Endothelial cell of umbilical vein (primary cell): Measurements from ENCODE around the gene VMP1. TPM values are rescaled to one million over a fixed set of nuclear protein-coding genes. Genes with fewer than 3 reads are reported as not detected.
"Not testable (repeated sequence)": the region's sequence is repeated elsewhere in the genome, so short reads cannot be mapped to it uniquely, and the experiment has no call there.

ENCODE experiments used
- BruUV-seq: library from RNA; stranded (reverse); fragments of 400-500 nt; replicated peaks from 2 replicates; lab custom pipeline; 2021; lab: Mats Ljungman, UMichigan
- CTCF ChIA-PET: fragments of 300-600, 350-600 bp; sonication (Branson Sonifier 250); formaldehyde crosslinking; loops from one replicate; lab custom pipeline; 2021; ENCODE audit warnings: antibody characterized with exemption, inconsistent platforms; lab: Charles Lee
- POLR2A ChIA-PET: fragments of 300-600, 350-600 bp; sonication (Branson Sonifier 250); formaldehyde crosslinking; loops from one replicate; lab custom pipeline; 2021; ENCODE audit warnings: antibody characterized with exemption, inconsistent platforms; lab: Charles Lee
- DNase-seq: peaks from one replicate; pipeline ENCODE4 v3.0.0-alpha.2; 2011; ENCODE audit warnings: low read depth, low spot score
- FAIRE-seq: peaks from 2 replicates; lab custom pipeline; 2011; peaks lifted over from hg19 to GRCh38; lab: Jason Lieb, UNC
- H2AFZ ChIP-seq: 2 replicates; pipeline ENCODE4 v1.6.0; 2012; ENCODE audit warnings: low read depth, low read length, control low read depth, inconsistent platforms
- H3K27ac ChIP-seq: 2 replicates; pipeline ENCODE4 v1.5.1; 2011; ENCODE audit warnings: low read depth, mild to moderate bottlenecking, control low read depth, low read length, moderate library complexity; ENCODE audit not compliant: insufficient read depth
- H3K27me3 ChIP-seq, 2 experiments: 2 replicates each; pipeline versions ENCODE4 v1.6.0 to v1.6.1; 2011; ENCODE audit warnings: low read length in 2 of 2, mixed read lengths in 1 of 2; ENCODE audit not compliant: control insufficient read depth in 2 of 2, insufficient read depth in 2 of 2
- H3K36me3 ChIP-seq, 2 experiments: 2 replicates in 1 of 2; 3 replicates in 1 of 2; pipeline ENCODE4 v1.5.1; 2011; ENCODE audit warnings: low read length in 2 of 2, mild to moderate bottlenecking in 1 of 2, moderate library complexity in 1 of 2; ENCODE audit not compliant: control insufficient read depth in 2 of 2, insufficient read depth in 2 of 2; ENCODE audit errors: extremely low read depth in 1 of 2
- H3K4me1 ChIP-seq: 3 replicates; pipeline ENCODE4 v1.5.1; 2011; ENCODE audit warnings: mild to moderate bottlenecking, low read length; ENCODE audit not compliant: control insufficient read depth, insufficient read depth; ENCODE audit errors: extremely low read depth
- H3K4me2 ChIP-seq: 2 replicates; pipeline ENCODE4 v1.6.1; 2011; ENCODE audit warnings: low read length, control low read depth, mixed read lengths; ENCODE audit not compliant: insufficient read depth
- H3K4me3 ChIP-seq, 3 experiments: fragments of 200-600 bp in 1 of 3; sonication (generic), shearing (Covaris generic) in 1 of 3; replicated peaks in 1 of 3; 2 replicates each; pipeline ENCODE4 v1.5.1; 2011 to 2016; ENCODE audit warnings: control low read depth in 3 of 3, low read length in 3 of 3, mild to moderate bottlenecking in 2 of 3, inconsistent platforms in 1 of 3, low read depth in 1 of 3, moderate library complexity in 1 of 3; ENCODE audit not compliant: insufficient read depth in 1 of 3
- H3K79me2 ChIP-seq: 2 replicates; pipeline ENCODE4 v1.6.0; 2012; ENCODE audit warnings: low read length, inconsistent platforms; ENCODE audit not compliant: control insufficient read depth, insufficient read depth
- H3K9ac ChIP-seq: replicated peaks from 2 replicates; pipeline ENCODE3; 2011; ENCODE audit warnings: low read length, control low read depth; ENCODE audit not compliant: insufficient read depth; ENCODE audit errors: extremely low read depth
- H3K9me1 ChIP-seq: replicated peaks from 3 replicates; pipeline ENCODE4 v1.6.0; 2011; ENCODE audit warnings: mild to moderate bottlenecking, low read length; ENCODE audit not compliant: control insufficient read depth, insufficient read depth; ENCODE audit errors: extremely low read depth
- H3K9me3 ChIP-seq: replicated peaks from 2 replicates; pipeline ENCODE4 v1.5.1; 2012; ENCODE audit warnings: low read length, inconsistent platforms; ENCODE audit not compliant: control insufficient read depth, insufficient read depth
- H4K20me1 ChIP-seq: replicated peaks from 2 replicates; pipeline ENCODE3; 2011; ENCODE audit warnings: mild to moderate bottlenecking, low read length; ENCODE audit not compliant: control insufficient read depth, insufficient read depth; ENCODE audit errors: extremely low read depth
- CTCF ChIP-seq, 2 donors: IDR thresholded peaks; 1 replicate in 1 of 2; 2 replicates in 1 of 2; pipeline ENCODE4 v1.5.1; 2011; ENCODE audit warnings: low read length in 2 of 2, mild to moderate bottlenecking in 2 of 2, moderate library complexity in 2 of 2, control low read depth in 1 of 2, inconsistent platforms in 1 of 2, low read depth in 1 of 2; ENCODE audit not compliant: insufficient read depth in 1 of 2; ENCODE audit errors: extremely low read depth in 1 of 2
- EZH2 ChIP-seq: IDR thresholded peaks from 2 replicates; pipeline ENCODE4 v1.6.1; 2012; ENCODE audit warnings: borderline replicate concordance, low read depth, mild to moderate bottlenecking, moderate library complexity, low read length, inconsistent platforms; ENCODE audit not compliant: severe bottlenecking
- FOS ChIP-seq: IDR thresholded peaks from 2 replicates; pipeline ENCODE4 v1.6.1; 2011; ENCODE audit warnings: mild to moderate bottlenecking, low read length, moderate library complexity, borderline replicate concordance; ENCODE audit not compliant: insufficient read depth
- GATA2 ChIP-seq: IDR thresholded peaks from 2 replicates; pipeline ENCODE4 v1.7.0; 2011; ENCODE audit warnings: low read depth, mild to moderate bottlenecking, moderate library complexity, mixed read lengths, low read length; ENCODE audit not compliant: insufficient read length, insufficient read depth
- JUN ChIP-seq: IDR thresholded peaks from 2 replicates; pipeline ENCODE4 v1.6.1; 2011; ENCODE audit warnings: borderline replicate concordance, low read depth; ENCODE audit not compliant: insufficient read length, insufficient read depth
- MAX ChIP-seq: IDR thresholded peaks from 2 replicates; pipeline ENCODE4 v1.6.1; 2011; ENCODE audit not compliant: insufficient read depth, insufficient read length
- MYC ChIP-seq: IDR thresholded peaks from one replicate; pipeline ENCODE4 v1.6.1; 2011; ENCODE audit warnings: mild to moderate bottlenecking, low read depth, low read length
- POLR2A ChIP-seq: IDR thresholded peaks from 2 replicates; pipeline ENCODE4 v1.6.1; 2012; ENCODE audit warnings: low read depth, mild to moderate bottlenecking, control low read depth, low read length
- POLR2AphosphoS5 ChIP-seq: IDR thresholded peaks from 2 replicates; pipeline ENCODE4 v1.6.1; 2012; ENCODE audit warnings: low read depth, mild to moderate bottlenecking, control low read depth, low read length, moderate library complexity; ENCODE audit not compliant: insufficient read depth
- dilution Hi-C: fragments of 300-500 bp; cut with MboI; formaldehyde crosslinking; loops from one replicate; pipeline ENCODE4 v1.15.0; 2019; ENCODE audit warnings: low sequenced_read_pairs; ENCODE audit not compliant: extremely low pct_ligation_motif_present
- intact Hi-C: fragments of 100-400 bp; cut with micrococcal nuclease; formaldehyde crosslinking; loops from one replicate; pipeline ENCODE4 v1.10.0; 2022
- polyA plus RNA-seq, 4 experiments: library from polyadenylated mRNA; depleted of rRNA in 3 of 4; stranded (reverse) in 3 of 4; unstranded in 1 of 4; fragments of >200 nt; gene quantifications; 2 replicates each; pipeline versions ENCODE4 v1.2.1 to v1.2.3, GENCODE V29; 2011 to 2012; ENCODE audit warnings: missing spikeins in 1 of 4
- total RNA-seq: library from RNA; stranded (reverse); gene quantifications from 2 replicates; pipeline ENCODE4 v1.2.3, GENCODE V29; 2021

VMP1 gene
- total and polyA plus RNA-seq, 2 donors (not counting 3 experiments of a cell fraction or from before 2014, with no cell fraction given) = 138 to 270 TPM

GRCh38 chr17:59754552-59754951 lies 47.1 kb downstream of the VMP1 start:
- peak overlapping the region; percentile 99 for H3K9ac ChIP-seq
- no peaks in the 10 kb centered on the region for H3K9me3 ChIP-seq
- no peak overlapping the region for H3K4me3 ChIP-seq
- no peaks in the 10 kb centered on the region for H3K36me3 ChIP-seq
- dilution Hi-C loops (no loop called here), intact Hi-C loops (no loop called here)
- peak overlapping the region; percentile 100 for H3K27ac ChIP-seq
- peak overlapping the region; percentile 95 for H3K4me2 ChIP-seq
- H3K79me2 ChIP-seq = peaks cover 22% of the 10 kb centered on the region
- TF ChIP-seq MYC (no peak), GATA2 (peak; percentile 57), EZH2 (no peak), FOS (peak; percentile 99), MAX (no peak), POLR2AphosphoS5 (peak; percentile 80), JUN (peak; percentile 94), CTCF (IDR thresholded peaks at IDR 0.05; ENCODE audit: extremely low read depth in 1 of 2, insufficient read depth in 1 of 2, low read depth in 1 of 2, low read length in 2 of 2) (no peak), POLR2A (peak; percentile 57)
- H3K9me1 ChIP-seq = no peaks in the 10 kb centered on the region
- BruUV-seq = no TSS peak
- H4K20me1 ChIP-seq = no peaks in the 10 kb centered on the region
- no peak overlapping the region for H2AFZ ChIP-seq
- POLR2A ChIA-PET = interaction anchor here (0.6 to 4.8 kb wide), 12 partner anchors 8 to 105 kb away, joined by 3 to 224 read pairs (median 7); partner anchors contain the start of genes PTRH2 and VMP1
- CTCF ChIA-PET = interaction anchor here (0.6 to 5.1 kb wide), 14 partner anchors 9 to 160 kb away, joined by 3 to 110 read pairs (median 8); no protein-coding TSS in a partner anchor
- H3K4me1 ChIP-seq = peaks cover 52% of the 10 kb centered on the region
- DNase-seq (peak; percentile 90), FAIRE-seq (peak; percentile 92)
- H3K27me3 ChIP-seq = no peaks in the 10 kb centered on the region

GRCh38 chr17:59755069-59755468 lies 47.6 kb downstream of the VMP1 start:
- DNase-seq, H3K27me3 ChIP-seq, H4K20me1 ChIP-seq, FAIRE-seq, H3K4me3 ChIP-seq, H3K9me3 ChIP-seq, dilution Hi-C loops, intact Hi-C loops, H3K36me3 ChIP-seq, H2AFZ ChIP-seq, H3K9me1 ChIP-seq: not testable (repeated sequence)
- CTCF ChIA-PET = interaction anchor here (1.0 to 5.1 kb wide), 11 partner anchors 9 to 159 kb away, joined by 3 to 110 read pairs (median 15); no protein-coding TSS in a partner anchor
- H3K9ac ChIP-seq = peak overlapping the region; percentile 99
- H3K4me1 ChIP-seq = peaks cover 52% of the 10 kb centered on the region
- peak overlapping the region; percentile 100 for H3K27ac ChIP-seq
- TSS peak; percentile 29 for BruUV-seq
- peaks cover 22% of the 10 kb centered on the region for H3K79me2 ChIP-seq
- POLR2A ChIA-PET = interaction anchor here (0.6 to 4.8 kb wide), 9 partner anchors 28 to 104 kb away, joined by 3 to 224 read pairs (median 6); partner anchors contain the start of genes PTRH2 and VMP1
- peak overlapping the region; percentile 95 for H3K4me2 ChIP-seq
